Astrocyte (in vitro differentiated cells and primary cell): ENCODE results near the gene MZT2A.
"Not testable (repeated sequence)": the region's sequence is repeated elsewhere in the genome, so short reads cannot be mapped to it uniquely, and the experiment has no call there.

Experiments used
- EZH2 ChIP-seq: IDR thresholded peaks from 2 replicates; pipeline ENCODE4 v1.6.1; 2012; ENCODE audit warnings: mild to moderate bottlenecking, low read length, inconsistent platforms; ENCODE audit not compliant: insufficient read depth
- TF ChIP-seq, protein P1 (sequence below): IDR thresholded peaks from 2 replicates; pipeline ENCODE4 v1.5.1; 2011; ENCODE audit warnings: low read depth, mild to moderate bottlenecking, inconsistent platforms, low read length, moderate library complexity; ENCODE audit not compliant: insufficient read depth

DNA sequence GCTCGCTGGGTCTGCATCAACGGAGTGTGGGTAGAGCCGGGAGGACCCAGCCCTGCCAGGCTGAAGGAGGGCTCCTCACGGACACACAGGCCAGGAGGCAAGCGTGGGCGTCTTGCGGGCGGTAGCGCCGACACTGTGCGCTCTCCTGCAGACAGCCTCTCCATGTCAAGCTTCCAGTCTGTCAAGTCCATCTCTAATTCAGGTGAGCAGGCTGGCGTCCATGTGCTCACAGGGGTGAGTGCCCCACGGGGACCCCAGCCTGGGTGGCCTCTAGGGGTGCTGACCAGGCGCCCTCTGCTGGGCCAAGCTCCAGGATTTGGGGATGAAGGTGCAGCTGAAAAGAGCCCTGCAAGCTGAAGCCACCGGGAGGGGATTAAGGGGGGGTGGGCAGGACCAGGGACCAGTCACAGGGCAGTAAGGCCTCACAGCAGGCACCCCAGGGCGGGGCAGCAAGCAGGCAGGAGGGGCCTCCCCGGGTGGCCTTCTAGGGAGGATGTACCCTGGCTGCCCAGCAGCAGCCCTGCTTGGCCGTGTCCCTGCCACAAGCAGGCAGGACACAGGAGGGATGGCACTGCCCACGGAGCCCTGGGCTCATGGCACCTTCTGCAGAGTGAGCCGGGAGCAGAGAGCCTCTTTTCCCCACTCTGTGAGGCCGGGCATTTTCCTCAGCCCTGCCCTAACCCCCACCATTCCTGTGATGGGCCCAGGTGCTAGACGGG, 38.6 kb upstream of the MZT2A start:
- not testable (repeated sequence) for TF ChIP-seq EZH2
- TF ChIP-seq, protein P1, sequence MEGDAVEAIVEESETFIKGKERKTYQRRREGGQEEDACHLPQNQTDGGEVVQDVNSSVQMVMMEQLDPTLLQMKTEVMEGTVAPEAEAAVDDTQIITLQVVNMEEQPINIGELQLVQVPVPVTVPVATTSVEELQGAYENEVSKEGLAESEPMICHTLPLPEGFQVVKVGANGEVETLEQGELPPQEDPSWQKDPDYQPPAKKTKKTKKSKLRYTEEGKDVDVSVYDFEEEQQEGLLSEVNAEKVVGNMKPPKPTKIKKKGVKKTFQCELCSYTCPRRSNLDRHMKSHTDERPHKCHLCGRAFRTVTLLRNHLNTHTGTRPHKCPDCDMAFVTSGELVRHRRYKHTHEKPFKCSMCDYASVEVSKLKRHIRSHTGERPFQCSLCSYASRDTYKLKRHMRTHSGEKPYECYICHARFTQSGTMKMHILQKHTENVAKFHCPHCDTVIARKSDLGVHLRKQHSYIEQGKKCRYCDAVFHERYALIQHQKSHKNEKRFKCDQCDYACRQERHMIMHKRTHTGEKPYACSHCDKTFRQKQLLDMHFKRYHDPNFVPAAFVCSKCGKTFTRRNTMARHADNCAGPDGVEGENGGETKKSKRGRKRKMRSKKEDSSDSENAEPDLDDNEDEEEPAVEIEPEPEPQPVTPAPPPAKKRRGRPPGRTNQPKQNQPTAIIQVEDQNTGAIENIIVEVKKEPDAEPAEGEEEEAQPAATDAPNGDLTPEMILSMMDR: not testable (repeated sequence)
